HG03097 (cell line): ENCODE measurements around the gene FOXN3.

Source experiments
- ATAC-seq: cut with Tn5 transposase; IDR thresholded peaks from one replicate; pipeline ENCODE4 v1.9.1; 2021; ENCODE audit not compliant: unreplicated experiment, low FRiP score

FOXN3 gene

DNA sequence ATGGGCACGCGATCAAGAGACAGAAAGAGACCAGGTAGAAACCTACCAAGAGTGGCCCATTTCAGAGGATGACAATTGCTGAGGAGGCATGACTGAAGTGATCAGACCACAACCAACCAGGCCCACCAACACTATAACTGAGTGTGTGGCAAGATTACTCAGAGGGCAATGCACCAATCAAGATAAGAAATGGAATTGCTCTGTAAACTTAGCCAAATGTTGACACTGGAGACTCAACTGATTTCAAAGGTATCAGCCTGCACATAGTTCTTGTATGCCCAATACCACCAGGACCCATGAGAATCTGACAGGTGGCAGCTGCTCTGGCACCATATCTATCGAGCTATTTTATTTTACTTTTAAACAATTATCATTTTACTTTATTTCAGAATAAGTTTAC lies 128.9 kb downstream of the FOXN3 start:
- ATAC-seq, result no peak

DNA sequence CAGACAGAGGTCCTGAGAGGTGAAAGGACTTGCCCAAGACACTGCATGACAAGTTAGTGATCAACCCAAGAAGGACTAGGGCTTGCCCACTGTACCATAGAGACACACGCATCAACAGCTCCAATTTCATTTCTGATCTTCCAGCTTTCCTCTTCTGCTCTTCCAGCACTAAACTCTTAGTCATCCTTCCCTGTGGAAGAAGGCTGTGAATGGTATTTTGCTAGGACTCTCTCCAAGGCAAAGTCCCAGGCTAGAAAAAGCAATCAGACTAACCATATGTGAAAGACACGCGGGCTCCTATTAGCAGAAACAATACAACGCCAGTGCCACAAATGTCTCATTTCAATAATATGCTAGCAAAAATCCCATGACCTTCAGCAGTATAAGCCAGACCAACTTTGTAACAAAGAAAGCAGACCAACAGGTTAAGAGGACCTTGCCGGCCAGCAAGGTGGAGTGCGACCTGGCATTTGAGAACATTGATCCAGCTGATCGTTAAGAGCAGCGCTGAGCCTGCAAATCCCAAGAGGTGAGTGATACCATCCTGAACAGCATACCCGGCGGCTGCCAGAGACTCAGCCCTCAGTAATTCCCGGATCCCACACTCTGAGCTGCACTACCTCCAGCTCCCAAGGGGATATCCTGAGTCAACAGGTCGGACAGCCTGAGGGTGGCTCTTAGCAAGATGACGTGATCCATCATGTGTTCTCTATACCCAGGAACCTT lies 132.5 kb downstream of the FOXN3 start:
- ATAC-seq, result no peak

DNA sequence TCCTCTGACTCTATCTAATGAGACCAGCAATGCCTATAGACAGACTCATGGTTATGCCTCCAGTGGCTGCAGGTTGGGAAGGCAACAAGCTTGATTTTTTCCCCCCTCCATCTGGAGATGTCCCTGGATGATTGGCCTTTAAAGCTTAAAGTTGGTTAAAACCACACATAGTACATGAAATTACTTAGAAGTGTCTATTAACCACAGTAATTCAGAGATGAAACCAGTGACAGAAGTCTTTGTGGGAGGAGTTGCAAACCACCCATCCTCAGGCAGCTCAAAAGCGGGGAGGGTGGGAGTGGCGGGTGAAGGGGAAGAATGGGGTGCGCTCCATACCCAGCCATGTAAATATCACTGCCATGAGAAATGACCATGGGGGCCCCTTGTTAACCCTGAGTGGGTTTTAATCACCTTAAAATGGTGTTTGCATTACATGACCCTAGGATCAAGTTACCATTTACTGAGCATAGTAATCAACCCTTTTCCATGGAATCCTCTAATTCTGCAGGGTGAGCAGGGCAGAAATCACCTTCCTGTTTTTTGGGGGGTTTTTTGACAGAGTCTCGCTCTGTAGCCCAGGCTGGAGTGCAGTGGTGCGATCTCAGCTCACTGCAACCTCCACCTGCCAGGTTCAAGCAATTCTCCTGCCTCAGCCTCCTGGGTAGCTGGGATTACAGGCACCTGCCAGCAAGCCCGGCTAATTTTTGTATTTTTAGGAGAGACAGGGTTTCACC lies 133.5 kb downstream of the FOXN3 start:
- ATAC-seq, result peak; percentile 65

DNA sequence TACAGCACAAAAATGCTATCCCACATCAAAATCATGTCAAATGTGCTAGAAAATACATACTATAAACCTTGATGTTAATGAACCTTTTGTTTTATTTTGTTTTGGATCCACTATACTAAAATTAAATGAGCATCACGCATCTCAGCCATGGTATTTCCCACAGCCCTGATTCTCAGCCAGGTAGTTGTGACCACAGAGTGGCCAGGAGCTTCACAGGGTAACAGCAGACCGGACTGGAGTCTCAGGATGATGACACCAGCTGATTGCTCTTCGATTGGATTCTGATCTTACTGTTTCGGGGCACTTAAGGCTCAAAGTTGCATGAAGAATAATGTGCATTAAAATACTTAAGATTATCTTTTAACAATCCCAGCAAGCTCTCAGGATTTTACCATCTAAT lies 134.8 kb downstream of the FOXN3 start:
- no peak for ATAC-seq

DNA sequence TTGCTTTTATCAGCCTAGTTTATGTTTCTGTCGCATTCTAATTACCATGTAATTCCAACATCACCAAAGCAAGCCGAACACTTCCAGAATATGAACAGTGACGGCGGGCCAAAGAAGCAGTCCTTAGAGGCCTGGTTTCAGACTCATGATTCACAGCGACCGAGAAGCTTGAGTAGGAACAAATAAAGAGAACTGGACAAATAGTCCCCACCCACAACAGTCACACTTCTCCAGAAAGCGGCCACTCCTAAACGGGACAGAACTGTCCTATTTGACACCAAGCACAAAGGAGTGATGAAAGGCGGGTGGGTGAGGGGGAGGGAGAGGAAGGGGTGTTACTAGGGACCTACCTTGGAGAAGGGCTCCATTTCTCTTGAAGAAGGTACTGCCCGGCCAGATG lies 136.4 kb downstream of the FOXN3 start:
- no peak for ATAC-seq

DNA sequence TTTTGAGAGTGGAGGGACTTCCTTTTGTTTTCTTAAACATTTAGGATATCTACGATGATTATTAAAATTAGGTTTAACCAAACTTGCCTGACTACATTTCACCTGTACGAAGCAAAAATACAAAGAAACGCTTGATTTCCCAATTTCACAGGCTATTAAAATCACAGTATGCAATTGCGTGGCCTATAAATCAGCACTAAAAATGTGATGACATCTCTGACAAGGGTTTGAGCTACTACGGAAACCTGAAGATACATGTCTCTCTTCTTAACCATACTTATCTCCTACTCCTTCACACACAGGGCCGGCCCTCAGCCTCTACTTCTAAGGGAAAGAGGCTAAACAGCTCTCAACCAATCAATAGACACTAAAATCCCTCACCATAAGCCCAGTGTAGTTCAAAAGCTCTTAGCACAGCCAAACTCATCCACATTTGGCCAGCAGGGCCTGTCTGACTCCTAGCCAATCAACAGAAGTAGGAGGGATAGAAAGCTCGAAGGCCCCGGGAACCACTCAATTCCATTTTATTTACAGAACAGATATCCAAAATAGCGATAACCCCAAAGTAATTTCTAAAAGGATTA lies 137.3 kb downstream of the FOXN3 start:
- ATAC-seq, result no peak

DNA sequence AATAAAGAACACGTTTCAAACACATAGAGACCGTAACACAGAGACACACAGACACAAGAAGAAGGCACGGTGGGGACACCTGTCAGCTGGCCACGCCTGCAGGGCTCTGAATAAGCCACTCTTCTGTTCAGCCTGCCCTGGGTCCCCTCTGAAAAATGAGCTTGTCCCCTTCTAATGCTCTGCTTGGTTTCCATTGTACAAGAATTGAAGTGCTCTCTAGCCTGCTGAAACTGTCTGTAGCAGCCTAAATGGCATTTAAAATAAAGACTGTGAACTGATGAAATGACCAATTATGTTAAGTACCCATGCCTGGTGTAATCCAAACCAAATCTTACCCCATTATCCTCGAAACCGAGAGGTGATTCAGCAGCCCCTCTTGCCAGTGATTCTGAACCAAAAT lies 139.8 kb downstream of the FOXN3 start:
- no peak for ATAC-seq

DNA sequence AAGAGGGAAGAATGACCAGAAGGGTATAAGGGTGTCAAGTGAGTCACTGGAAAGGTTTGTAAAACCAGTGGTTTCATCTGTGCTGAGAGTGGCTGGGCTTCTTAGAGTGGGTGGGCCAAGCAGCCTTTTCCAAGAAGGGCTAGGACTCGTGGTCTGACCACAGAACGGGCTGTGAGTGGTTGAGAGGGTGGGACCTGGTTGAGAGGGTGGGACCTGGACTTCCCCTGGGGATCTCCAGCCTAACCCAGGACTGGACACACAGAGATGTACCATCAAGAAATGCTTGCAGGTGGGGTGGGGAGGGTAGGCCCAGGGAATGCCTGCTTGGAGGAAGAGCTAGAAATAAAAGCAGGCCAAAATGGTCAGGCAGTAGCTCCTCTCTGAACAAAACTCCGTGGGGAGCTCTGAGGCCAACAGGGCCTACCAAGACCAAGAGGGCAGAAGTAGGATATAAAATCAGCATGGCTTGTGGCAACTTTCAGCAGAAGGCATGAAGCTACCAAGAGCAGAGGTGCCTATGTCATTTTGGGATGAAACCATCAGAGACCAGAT lies 140.5 kb downstream of the FOXN3 start:
- ATAC-seq, result peak; percentile 85

DNA sequence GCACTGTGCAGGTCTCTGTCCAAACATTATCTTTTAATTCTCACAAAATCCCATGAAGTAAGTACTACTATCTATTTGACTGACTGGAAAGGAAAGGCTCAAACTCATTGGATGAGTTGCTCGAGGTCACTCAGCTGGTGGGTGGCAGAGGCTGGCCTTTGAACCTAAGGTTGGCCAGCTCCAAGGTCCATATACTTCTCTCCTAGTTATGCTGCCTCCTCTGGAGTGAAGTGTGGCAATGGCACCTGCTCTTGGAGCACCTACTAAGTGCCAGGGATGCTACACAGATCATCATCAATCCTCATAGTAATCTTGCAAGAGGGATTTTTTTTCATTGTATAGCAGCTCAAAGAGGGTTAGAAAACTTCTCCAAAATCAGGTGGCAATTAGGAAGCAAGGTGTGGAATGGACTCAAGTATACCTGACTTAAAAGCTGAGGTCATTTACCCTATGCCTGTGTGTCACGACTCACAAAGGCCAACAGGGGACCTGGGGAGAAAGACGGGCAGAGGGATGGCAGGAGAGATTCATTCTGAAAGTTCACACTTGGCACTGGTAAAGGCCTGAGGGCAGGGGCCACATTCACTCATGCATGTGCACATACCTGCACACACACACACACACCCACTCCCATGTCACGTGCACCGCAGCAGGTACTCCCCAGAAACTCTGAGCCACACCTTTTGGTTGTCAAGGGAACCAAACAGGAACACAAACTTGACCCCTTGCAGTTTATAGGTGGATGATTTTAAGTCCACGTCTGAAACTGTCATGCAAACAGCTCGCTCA lies 146.4 kb downstream of the FOXN3 start:
- peak; percentile 38 for ATAC-seq

DNA sequence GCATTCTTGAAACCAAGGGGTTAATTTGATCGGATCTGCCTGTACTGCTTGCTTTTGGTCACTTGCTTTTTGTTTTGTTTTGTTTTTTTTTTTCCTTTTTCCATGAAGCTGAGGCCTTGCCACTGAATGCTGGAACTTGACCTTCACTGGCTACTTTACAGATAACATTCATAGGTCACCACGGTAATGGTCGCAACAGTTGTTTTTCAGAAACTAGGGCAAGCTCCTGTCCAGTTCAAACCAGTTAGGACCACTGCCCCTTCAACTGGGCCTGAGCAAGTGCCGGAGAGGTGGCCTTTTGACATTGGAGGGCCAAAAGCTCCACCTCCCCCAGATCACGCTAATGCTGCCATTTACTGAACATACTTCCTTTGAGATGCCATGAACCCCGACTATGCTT lies 147.6 kb downstream of the FOXN3 start:
- ATAC-seq, result no peak

DNA sequence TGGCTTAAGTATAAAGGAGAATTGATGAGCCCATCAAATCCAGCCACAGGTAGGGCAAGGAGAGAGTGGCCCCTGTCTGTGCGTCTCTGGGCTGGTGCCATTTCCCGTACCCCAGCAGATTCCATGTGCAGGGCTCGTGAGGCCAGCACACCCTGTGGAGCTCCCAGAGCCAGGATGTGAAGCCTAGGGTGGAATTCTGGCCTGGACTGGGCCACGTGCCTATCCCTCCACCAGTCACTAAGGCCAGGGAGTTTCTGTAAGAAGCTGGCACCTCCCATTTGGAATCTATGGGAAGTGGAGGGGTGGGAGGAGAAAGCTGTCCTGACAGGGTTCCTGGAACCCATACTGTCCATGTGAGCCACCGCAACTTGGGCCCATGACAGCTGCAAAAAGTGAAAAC lies 148.5 kb downstream of the FOXN3 start:
- ATAC-seq, result no peak

DNA sequence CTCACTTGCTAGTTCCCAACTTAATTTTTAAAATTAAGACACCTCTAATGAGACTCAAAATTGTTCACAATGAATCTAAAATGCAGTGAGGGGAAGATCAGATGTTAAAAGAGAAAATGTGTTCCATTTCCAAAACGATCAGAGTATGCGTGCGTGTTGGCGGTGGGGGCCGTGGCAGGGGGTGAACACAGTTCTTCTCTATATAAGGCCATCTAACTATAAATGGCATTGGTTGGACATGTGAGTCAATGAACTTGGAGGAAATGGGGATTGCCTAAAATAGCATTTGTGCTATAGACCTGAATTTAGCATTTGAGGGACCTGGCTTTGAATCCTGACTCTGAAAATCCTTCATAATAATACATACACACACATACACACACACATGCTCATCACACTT lies 149.4 kb downstream of the FOXN3 start:
- ATAC-seq, result no peak

DNA sequence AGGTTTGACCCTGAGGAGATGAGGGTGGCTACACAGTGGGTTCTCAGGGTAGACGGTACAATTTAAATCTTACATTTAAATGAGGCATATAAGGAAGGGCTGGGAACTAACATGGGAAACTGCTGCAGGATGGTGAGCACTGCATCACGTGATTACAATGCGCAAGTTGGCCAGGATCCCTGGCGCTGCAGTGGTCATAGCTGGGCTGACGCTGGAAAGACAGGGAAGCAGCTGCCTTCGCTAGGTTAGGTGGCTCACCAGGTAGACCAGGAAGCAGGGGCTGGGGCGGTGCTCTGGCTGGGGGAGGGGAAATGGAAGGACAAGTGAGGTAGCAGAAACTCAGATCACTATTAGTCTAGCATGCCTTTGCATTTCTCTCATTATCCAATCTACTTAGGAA lies 149.9 kb downstream of the FOXN3 start:
- ATAC-seq, result no peak

DNA sequence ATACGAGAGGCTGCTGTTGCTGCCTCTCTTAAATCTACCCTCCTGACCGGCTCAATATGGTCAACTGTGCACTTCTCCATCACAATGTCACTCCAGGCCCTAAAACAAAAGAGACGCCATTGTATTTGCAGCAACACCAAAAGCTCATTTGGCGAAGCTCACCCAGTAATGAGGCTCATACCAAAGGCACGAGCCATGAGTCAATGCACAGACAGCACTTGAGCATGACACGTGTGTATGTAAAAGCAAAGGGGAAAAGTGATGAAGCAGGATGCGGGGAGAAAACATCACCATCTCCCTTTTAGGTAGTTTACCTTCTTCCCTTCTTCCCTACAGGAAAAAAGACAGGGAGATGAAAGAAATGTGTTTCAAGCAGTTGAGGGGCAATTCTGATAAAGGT lies 150.3 kb downstream of the FOXN3 start:
- ATAC-seq, result no peak

DNA sequence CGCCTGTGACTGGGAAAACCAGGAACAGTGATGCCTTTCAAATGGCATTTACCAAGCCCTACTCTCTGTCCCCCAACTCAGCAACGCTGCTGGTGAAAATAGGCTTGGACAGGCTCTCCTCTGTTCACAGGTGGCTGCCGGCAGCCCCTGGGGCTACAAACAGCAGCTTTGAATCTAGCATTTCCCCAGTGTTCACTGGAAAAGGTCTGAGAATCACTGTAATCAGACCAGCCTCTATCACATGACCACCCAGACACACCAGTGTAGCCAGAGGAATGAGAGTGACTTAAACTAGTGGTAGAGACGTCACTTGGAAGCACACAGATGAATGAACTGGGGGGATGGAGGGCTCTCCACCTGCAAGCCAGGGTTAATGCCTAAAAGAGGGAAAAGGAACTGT lies 151.8 kb downstream of the FOXN3 start:
- ATAC-seq, result no peak

DNA sequence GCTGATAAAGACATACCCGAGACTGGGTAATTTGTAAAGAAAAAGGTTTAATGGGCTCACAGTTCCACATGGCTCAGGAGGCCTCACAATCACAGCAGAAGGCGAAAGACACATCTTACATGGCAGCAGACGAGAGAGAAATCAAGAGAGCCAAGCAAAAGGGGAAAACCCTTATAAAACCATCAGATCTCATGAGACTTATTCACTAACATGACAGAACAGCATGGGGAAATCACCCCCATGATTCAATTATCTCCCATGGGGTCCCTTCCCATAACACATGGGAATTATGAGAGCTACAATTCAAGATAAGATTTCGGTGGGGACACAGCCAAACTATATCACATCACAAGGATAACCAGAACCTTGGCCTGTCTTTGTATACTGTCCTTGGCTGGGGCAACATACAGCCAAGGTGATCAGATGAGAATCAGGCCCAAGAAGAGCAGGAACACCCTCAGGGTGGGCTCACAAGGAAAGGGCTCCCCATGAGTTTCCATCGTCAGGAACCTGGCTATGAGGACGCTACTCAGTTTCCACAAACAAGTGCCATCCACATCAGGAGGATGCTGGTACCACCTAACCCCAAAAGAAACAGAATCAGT lies 152.7 kb downstream of the FOXN3 start:
- ATAC-seq, result no peak

DNA sequence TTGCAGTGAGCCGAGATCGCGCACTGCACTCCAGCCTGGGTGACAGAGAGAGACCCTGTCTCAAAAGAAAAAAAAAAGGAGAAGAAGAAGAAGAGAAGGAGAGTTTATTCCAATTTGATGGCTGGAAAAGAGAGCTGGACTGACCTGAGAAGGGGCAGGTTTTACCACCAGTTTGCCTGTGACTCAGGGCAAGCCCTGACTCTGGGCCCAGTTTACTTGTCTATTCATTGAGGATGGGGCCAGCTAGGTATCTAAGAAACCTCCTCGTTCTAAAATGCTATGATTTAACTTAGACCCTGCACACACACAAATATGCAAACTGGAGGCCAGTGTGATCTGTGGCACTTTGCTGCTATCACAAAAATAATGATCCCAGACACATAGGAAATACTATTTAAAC lies 155.0 kb downstream of the FOXN3 start:
- no peak for ATAC-seq

DNA sequence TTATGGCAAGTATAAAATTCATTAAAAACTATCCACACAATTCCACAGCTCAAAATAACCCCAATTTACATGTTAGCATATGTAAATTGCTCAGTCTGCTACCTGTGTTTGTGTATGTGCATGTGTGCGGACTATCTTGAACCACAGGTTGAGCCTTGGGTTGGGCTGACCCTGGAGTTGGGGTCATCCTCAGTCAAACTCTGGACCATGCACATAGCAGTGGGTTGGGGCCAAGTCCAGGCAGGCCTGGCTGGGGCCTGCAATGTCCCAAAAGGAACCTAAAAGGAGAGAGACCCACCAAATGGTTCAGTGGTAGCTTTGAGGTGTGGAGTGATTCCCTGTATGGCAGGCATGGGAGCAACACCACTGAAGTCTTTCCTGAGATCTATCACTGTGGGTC lies 156.1 kb downstream of the FOXN3 start:
- no peak for ATAC-seq

DNA sequence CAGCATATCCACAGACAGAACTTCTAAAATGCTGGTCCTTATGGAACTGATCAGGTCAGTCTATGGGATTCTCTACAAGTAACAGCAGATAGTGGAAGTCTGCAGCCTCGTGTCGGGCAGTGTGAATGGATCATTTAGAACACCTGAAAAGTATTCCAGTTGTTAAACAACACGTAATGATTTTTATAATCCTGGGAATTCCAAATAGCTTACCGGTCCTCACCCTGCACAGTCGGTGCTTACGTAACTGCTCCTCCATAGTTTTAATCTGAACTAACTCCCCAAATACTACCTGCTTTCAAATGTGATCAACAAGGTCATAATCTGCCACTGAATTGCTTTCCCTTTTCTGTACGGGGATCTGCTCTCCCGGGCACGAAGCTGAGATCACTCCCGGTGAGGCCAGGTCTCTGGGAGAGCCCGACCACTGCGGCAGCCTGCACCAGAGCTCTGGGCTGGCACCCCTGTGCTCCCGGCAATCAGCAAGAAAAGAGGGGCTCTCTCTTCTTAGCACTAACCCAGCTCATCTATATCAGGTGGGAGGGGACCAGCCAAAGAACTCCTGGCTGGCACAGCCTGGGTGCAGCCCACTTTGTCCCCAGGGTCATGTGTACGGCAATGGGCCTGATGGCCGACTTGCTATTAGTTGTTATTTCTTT lies 157.0 kb downstream of the FOXN3 start:
- ATAC-seq, result no peak

DNA sequence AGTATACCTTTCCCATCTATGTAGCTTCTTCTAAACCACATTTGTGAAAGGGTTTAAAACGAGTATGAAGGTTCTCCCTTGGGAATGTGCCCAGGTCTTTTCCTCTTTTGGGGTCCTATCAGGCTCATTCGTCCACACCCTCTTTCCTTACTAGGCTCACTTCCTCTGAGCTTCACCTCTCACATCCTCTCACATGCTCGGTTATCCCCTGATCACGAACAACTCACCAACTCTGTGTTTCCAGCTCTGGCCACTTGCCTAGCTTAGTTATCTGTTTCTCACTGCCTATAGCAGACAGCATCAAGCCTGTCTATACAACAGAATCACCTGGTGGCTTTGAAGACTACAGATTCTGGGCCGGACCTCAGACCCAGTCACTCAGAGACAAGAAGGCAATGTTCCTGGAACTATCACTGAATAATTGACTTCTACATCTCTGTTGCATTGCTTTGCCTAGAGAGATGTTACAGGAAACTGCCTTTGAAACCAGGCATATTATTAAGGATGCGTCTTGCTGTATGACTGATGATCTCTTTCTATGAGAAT lies 158.2 kb downstream of the FOXN3 start:
- no peak for ATAC-seq
